NCI-H2081 treated with DMSO at 0.1 percent for 48 hours (cell line): ENCODE results near the gene TNPO1.
"Not testable (repeated sequence)": the region's sequence is repeated elsewhere in the genome, so short reads cannot be mapped to it uniquely, and the experiment has no call there.

Source experiments
- DNase-seq: peaks from one replicate; lab custom pipeline; 2025; lab: John Stamatoyannopoulos, UW

TNPO1 gene

GRCh38 chr5:72816284-72817075 is at the start of gene TNPO1:
TSS of gene TNPO1 (plus strand) at chr5:72816661. CDS start at chr5:72816738, 77 bp downstream.
- peak; percentile 45 for DNase-seq

- DNase-seq, result no peak
Observed at GRCh38 chr5:72767289-72768010, 49.0 kb upstream of the TNPO1 start.

- no peak for DNase-seq
Observed at GRCh38 chr5:72770266-72770665, 46.2 kb upstream of the TNPO1 start.

GRCh38 chr5:72776684-72777083 is 39.8 kb upstream of the TNPO1 start:
- DNase-seq, result no peak

GRCh38 chr5:72779520-72779919 is 36.9 kb upstream of the TNPO1 start:
- DNase-seq, result no peak

GRCh38 chr5:72783354-72783753 is 33.1 kb upstream of the TNPO1 start:
- no peak for DNase-seq

GRCh38 chr5:72784129-72784528 is 32.3 kb upstream of the TNPO1 start:
- DNase-seq, result no peak

- DNase-seq, result no peak
Observed at GRCh38 chr5:72785801-72786200, 30.7 kb upstream of the TNPO1 start.

- DNase-seq, result no peak
Observed at GRCh38 chr5:72786676-72787075, 29.8 kb upstream of the TNPO1 start.

- DNase-seq, result no peak
Observed at GRCh38 chr5:72788866-72789505, 27.5 kb upstream of the TNPO1 start.

GRCh38 chr5:72790186-72790585 is 26.3 kb upstream of the TNPO1 start:
- DNase-seq, result no peak

- not testable (repeated sequence) for DNase-seq
Observed at GRCh38 chr5:72792662-72793061, 23.8 kb upstream of the TNPO1 start.

- DNase-seq, result no peak
Observed at GRCh38 chr5:72796001-72796400, 20.5 kb upstream of the TNPO1 start.

GRCh38 chr5:72799721-72800120 is 16.7 kb upstream of the TNPO1 start:
- DNase-seq, result no peak

GRCh38 chr5:72808637-72809036 is 7.8 kb upstream of the TNPO1 start:
- not testable (repeated sequence) for DNase-seq

GRCh38 chr5:72811849-72812248 is 4.6 kb upstream of the TNPO1 start:
- DNase-seq, result no peak

GRCh38 chr5:72812488-72812887 is 4.0 kb upstream of the TNPO1 start:
- DNase-seq, result no peak

GRCh38 chr5:72814104-72814503 is 2.4 kb upstream of the TNPO1 start:
- no peak for DNase-seq

- no peak for DNase-seq
Observed at GRCh38 chr5:72814864-72815263, 1.6 kb upstream of the TNPO1 start.

- no peak for DNase-seq
Observed at GRCh38 chr5:72815580-72816283, 729 bp upstream of the TNPO1 start.

- no peak for DNase-seq
Observed at GRCh38 chr5:72817076-72817481, 618 bp downstream of the TNPO1 start.

GRCh38 chr5:72817671-72818266 is 1.3 kb downstream of the TNPO1 start:
- no peak for DNase-seq
